ENCODE data around the gene MRPL58. TPM values are rescaled to one million over a fixed set of nuclear protein-coding genes. Genes with fewer than 3 reads are reported as not detected.

MRPL58 gene
- total and polyA plus RNA-seq, 2 of the 8 experiments (the other 6 are each of a cell fraction or from before 2014, with no cell fraction given), result 43.6 to 49.1 TPM

DNA sequence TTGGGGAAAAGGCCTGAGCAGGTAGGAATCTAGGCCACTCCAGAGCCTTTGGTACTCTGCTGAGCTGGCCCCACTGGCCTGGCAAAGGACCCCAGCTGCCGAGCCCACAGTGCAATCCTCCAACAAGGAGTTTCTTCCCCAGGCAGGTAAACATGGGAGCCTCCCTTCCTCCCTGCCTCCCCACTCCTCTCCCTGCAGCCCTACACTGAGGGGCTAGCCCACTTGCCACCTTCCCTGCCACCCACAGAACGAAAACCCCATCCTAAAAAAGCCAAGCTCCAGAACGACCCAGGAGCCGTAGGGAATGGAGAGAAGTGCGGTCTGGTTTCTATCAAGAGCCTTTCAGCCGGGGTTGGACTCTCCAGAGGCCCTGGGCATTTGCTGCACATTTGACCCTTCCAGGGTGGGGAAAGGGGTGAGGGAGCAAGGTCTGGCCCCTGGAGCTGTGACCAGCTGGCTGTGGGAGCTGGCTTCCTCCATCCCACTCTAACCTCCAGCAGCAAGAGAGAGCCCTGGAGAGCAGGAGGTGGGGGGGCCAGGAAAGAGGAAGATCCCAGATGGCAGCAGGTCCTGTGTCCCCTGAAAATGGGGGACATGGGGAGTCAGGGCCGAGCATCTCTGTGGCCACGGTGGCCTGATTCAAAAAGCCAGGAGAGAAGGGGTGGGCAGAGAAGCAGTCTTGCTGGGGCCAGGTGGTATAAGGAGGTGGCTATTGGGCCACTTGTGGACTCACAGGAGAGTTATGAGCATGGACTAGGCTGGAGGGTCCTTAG is 41.2 kb upstream of the MRPL58 start:
- peak overlapping the region; percentile 37 to 92 (median 52); a peak in 7 of 8 replicates for H3K4me3 ChIP-seq (ENCODE audit: extremely low read depth in 1 of 4, insufficient read depth in 2 of 4, low read depth in 3 of 4, low read length in 4 of 4)
- no peaks in the 10 kb centered on the region for H3K36me3 ChIP-seq (ENCODE audit: control insufficient read depth in 2 of 4, insufficient read depth in 4 of 4, low read length in 3 of 4)
- H3K27ac ChIP-seq (ENCODE audit: low read depth, low read length), result no peak overlapping the region
- ChIA-PET POLR2A (ENCODE audit: partially characterized antibody) (interaction anchor here (0.9 to 6.5 kb wide), 9 partner anchors 9 to 75 kb away, joined by 3 to 48 read pairs (median 3); partner anchors contain the start of genes ATP5PD, CDR2L and MRPL58), CTCF (ENCODE audit: partially characterized antibody) (interaction anchor here (0.6 to 19.8 kb wide), 6 partner anchors 9 to 69 kb away, joined by 4 to 345 read pairs (median 16); partner anchors contain the start of gene MRPL58)
- no peak overlapping the region for H4K8ac ChIP-seq (ENCODE audit: extremely low read depth, insufficient read depth, low read length)
- H3K27me3 ChIP-seq (replicated peaks in 1 of 4; ENCODE audit: control insufficient read depth in 3 of 4, extremely low read depth in 1 of 4, insufficient read depth in 3 of 4, low read length in 3 of 4), result peaks cover 17 to 43% (median 37%) of the 10 kb centered on the region in 4 experiments
- no peak overlapping the region for H3K23ac ChIP-seq (ENCODE audit: insufficient read length)
- no peak overlapping the region for H4K91ac ChIP-seq (replicated peaks; ENCODE audit: insufficient read length, low read length)
- H4K20me1 ChIP-seq (replicated peaks in 1 of 2; ENCODE audit: control insufficient read depth in 1 of 2, insufficient read depth in 2 of 2, low read length in 2 of 2), result no peaks in the 10 kb centered on the region
- no peak overlapping the region for H4K5ac ChIP-seq (ENCODE audit: insufficient read length, low read depth, low read length)
- H2BK12ac ChIP-seq (ENCODE audit: low read depth, low read length), result 0 out of 2 replicates have a peak overlapping the region, but pooled peaks have one; percentile 39
- no peak overlapping the region for H3K56ac ChIP-seq (replicated peaks; ENCODE audit: insufficient read length, low read depth, low read length)
- H3K14ac ChIP-seq (ENCODE audit: insufficient read length), result no peak overlapping the region
- DNase-seq (ENCODE audit: low read depth in 1 of 2, low spot score in 2 of 2), result no peak
- H2AFZ ChIP-seq (ENCODE audit: low read length), result no peak overlapping the region
- no peak overlapping the region for H2AK5ac ChIP-seq (ENCODE audit: low read depth, low read length)
- H3K23me2 ChIP-seq (ENCODE audit: low read depth, low read length), result peaks cover 10% of the 10 kb centered on the region; the same call in 1 of the 2 replicates
- peak overlapping the region; percentile 46; the same call in 1 of the 2 replicates for H2BK15ac ChIP-seq (ENCODE audit: low read length)
- H3K9ac ChIP-seq (replicated peaks in 1 of 4; ENCODE audit: extremely low read depth in 1 of 4, low read depth in 3 of 4, low read length in 3 of 4), result no peak overlapping the region
- 0 out of 2 replicates have a peak overlapping the region, but pooled peaks have one; percentile 48 for H3K18ac ChIP-seq (ENCODE audit: extremely low read depth, low read length)
- no peaks in the 10 kb centered on the region for H3K79me2 ChIP-seq (ENCODE audit: control insufficient read depth in 1 of 2, insufficient read depth in 2 of 2, low read length in 2 of 2)
- peaks cover 0 to 15% (median 9%) of the 10 kb centered on the region in 4 experiments; a peak in 6 of 7 replicates for H3K4me1 ChIP-seq (replicated peaks in 1 of 4; ENCODE audit: control insufficient read depth in 3 of 4, insufficient read depth in 4 of 4, low read length in 3 of 4)
- H2BK5ac ChIP-seq (ENCODE audit: low read depth, low read length), result no peak overlapping the region
- no peak overlapping the region for H3K4ac ChIP-seq (replicated peaks; ENCODE audit: insufficient read length, low read depth, low read length)
- no peaks in the 10 kb centered on the region for H3K79me1 ChIP-seq (ENCODE audit: low read depth, low read length)
- H2BK120ac ChIP-seq (replicated peaks; ENCODE audit: low read depth, low read length), result no peak overlapping the region
- H2BK20ac ChIP-seq (ENCODE audit: low read length), result no peak overlapping the region
- no peaks in the 10 kb centered on the region for H3K9me3 ChIP-seq (ENCODE audit: insufficient read depth in 2 of 2, low read depth in 1 of 2, low read length in 1 of 2)
- H3K4me2 ChIP-seq (ENCODE audit: insufficient read depth in 1 of 2, low read depth in 2 of 2, low read length in 2 of 2), result peak overlapping the region; percentile 84 to 87
- TF ChIP-seq YY1 (IDR thresholded peaks at IDR 0.05; ENCODE audit: low read depth, low read length), result no peak
- TF ChIP-seq SUZ12 (IDR thresholded peaks at IDR 0.05; ENCODE audit: low read length), result peak; percentile 10; the same call in 1 of the 2 replicates
- FAIRE-seq, result no peak
- WGBS, 2 experiments (ENCODE audit: extremely low coverage in 1 of 2, insufficient coverage in 1 of 2, insufficient read length in 1 of 2, insufficient replicate concordance in 2 of 2, low coverage in 1 of 2, low lambda C conversion rate in 2 of 2, missing lambda C conversion rate in 1 of 2), result 91% methylated on average over 8 of the region's 8 CpGs; no CpG with 5 or more reads in 1 of the 2 experiments
